ENCODE measurements around the gene SYT14. TPM values are rescaled to one million over a fixed set of nuclear protein-coding genes. Genes with fewer than 3 reads are reported as not detected.
"Not testable (repeated sequence)": the region's sequence is repeated elsewhere in the genome, so short reads cannot be mapped to it uniquely, and the experiment has no call there.

The SYT14 gene
- polyA plus RNA-seq, 4 donors, result 0.24 to 0.49 (median 0.35) TPM

DNA sequence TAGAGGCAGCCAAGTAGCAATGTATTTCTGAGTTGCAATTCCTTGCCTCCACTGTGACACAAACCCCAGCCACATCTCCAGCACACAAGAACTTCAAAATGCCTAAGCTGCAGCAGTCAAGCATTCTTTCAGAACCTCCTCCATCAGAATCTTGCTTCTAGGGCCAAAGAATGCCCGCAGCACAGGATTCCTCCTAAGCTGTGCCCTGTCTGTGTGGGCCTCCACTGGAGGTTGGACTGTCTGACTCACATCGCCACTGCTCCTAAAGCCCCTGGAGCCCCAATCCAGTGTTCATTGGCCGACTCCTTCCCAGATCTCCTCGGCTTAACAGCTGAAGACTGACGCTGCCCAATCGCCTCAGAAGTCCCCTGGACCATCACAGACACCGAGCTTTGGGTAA, 251.4 kb downstream of the SYT14 start:
- DNase-seq (ENCODE audit: low read depth in 4 of 4, low spot score in 3 of 4), result no peak

DNA sequence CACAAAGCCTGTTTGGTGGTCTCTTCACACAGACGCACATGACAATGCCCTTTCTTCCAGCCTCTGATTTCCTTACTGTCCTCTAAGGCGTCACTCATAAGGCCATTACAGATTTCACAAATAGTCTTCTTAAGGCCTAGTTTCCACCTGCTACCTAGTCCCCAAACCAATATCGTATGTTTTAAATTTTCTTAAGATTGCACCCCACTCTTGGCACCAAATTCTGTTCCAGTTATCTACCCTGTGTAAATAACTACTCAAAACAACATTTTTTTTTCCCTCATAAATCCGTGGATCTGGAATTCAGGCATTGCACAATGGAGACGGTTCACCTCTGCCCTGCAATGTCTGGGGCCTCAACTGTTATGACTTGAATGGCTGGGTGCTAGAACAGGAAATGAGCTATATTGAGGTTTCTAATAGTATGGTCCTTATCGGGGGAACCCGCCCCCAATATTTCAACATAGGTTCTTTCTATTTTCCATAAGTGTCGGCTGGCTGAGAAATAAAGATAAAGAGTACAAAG, 257.7 kb downstream of the SYT14 start:
- no peak for DNase-seq (ENCODE audit: low read depth in 4 of 4, low spot score in 3 of 4)

DNA sequence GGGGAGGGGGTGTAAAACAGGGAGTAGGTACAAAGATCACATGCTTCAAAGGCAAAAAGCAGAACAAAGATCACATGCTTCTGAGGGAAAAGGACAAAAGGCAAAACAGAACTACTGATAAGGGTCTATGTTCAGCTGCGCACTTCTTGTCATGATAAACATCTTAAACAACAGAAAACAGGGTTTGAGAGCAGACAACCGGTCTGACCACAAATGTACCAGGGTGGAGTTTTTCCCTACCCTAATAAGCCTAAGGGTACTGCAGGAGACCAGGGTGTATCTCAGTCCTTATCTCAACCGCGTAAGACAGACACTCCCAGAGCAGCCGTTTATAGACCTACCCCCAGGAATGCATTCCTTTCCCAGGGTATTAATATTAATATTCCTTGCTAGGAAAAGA, 258.2 kb downstream of the SYT14 start:
- not testable (repeated sequence) for DNase-seq (ENCODE audit: low read depth in 4 of 4, low spot score in 3 of 4)

DNA sequence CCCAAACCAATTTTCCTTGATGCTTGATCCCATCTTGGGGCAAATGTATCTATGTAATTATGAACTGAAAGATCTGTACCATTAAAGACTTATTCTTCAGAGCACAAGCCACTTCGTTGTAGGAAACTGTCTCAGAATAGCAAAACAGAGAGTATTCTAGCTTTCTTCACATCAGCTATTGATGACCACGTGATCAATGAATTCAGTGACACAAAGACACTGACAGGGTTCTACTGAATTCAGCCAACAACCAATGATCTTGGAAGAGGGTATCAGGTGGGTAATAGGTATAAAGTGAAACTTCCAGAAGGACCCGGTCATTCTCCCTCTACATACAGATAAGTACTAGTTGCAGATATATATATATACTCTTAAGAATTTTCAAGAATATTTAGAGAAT, 260.8 kb downstream of the SYT14 start:
- no peak for DNase-seq (ENCODE audit: low read depth in 4 of 4, low spot score in 3 of 4)

DNA sequence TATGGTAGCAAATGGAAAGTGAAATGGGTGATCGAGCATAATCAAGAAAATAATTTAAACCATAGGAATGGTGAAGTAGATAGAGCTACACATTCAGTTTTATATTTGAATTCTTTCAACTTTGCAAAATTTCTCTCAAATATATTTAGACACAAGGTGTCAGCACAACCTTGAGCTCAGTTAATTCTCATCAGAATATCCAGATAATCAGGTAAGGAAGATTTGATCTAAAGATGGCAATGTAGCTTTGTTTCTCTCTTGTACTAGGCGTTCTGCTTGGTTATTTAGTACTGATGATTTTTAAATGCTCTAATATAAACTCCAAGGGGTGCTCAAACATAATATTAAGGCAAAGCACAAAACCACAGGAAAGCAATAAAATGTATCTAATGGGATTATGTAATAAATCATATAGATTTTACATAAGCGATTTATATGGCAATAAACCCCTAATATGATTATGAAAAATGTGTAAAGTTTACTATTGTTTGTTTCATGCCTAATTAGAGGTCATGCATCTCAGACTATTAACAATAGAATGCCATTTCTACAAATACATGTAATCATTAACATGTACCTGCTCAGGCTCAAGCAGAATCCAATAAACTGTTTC, 262.2 kb downstream of the SYT14 start:
- no peak for DNase-seq (ENCODE audit: low read depth in 4 of 4, low spot score in 3 of 4)

DNA sequence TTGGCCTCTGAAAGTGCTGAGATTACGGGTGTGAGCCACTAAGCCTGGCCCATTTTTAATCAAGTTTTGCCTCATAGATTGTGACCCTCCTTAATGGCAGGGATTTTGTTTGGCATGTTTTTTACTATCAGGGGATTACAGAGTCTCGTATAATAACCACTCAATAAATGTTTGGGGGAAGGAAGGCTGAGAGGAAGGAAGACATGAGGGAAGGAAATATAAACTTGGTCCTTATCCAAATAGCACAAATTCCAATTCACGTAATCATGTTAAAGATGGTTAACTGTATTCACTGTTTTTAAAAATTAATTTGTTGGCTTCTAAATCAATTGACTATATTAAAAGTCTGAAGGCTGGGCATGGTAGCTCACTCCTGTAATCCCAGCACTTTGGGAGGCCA, 263.7 kb downstream of the SYT14 start:
- DNase-seq (ENCODE audit: low read depth in 4 of 4, low spot score in 3 of 4), result no peak

DNA sequence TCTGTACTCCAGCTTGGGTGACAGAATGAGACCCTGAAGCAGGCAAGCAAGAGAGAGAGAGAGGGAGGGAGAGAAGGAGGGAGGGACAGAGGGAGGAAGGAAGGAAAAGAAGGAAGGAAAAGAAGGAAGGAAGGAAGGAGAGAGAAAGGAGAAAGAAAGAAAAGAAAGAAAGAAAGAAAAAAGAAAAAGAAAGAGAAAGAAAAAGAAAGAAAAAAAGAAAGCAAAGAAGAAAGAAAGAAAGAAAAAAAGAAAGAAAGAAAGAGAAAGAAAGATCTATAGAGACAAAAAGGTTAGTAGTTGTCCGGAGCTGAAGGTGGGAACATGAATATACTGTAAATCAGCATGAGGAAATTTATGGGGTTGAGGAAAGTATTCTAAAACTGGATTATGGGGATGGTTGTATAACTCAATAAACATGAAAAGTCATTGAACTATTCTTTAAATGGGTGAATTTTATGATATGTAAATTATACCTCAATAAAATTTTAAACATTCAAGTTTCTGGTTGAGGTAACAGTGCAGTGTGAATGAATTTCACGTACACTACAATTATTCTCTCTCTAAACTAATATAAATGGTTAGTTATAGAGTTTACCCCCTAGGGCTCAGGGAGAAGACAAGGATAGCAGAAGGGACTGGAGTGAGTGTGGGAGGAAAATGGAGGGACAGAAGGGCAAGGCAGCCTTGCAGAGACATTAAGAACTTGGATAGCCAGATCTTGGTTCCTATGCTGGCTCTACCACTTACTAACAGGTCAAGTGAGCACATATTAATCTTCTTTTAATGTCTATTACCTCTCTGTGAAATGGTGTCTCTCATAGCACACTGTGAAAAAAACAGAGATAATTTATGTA, 269.8 kb downstream of the SYT14 start:
- no peak for DNase-seq (ENCODE audit: low read depth in 4 of 4, low spot score in 3 of 4)

DNA sequence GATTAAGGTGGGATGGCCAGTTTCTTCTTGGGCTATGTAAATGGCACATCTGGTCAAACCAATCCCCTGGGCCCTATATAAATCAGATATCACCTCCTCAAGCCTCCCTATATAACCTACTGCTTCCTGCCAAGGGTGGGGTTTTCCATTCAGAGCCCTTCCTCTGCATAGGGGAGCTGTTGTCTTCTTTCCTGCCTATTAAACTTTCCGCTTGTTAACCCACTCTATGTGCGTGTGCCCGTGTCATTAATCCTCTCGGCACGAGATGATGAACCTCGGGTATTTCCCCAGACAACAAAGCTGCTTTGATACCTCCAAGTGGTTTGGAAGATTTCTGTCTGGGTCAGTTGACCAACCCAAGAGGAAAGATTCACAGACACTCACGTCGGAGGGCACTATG, 275.3 kb downstream of the SYT14 start:
- no peak for DNase-seq (ENCODE audit: low read depth in 4 of 4, low spot score in 3 of 4)

DNA sequence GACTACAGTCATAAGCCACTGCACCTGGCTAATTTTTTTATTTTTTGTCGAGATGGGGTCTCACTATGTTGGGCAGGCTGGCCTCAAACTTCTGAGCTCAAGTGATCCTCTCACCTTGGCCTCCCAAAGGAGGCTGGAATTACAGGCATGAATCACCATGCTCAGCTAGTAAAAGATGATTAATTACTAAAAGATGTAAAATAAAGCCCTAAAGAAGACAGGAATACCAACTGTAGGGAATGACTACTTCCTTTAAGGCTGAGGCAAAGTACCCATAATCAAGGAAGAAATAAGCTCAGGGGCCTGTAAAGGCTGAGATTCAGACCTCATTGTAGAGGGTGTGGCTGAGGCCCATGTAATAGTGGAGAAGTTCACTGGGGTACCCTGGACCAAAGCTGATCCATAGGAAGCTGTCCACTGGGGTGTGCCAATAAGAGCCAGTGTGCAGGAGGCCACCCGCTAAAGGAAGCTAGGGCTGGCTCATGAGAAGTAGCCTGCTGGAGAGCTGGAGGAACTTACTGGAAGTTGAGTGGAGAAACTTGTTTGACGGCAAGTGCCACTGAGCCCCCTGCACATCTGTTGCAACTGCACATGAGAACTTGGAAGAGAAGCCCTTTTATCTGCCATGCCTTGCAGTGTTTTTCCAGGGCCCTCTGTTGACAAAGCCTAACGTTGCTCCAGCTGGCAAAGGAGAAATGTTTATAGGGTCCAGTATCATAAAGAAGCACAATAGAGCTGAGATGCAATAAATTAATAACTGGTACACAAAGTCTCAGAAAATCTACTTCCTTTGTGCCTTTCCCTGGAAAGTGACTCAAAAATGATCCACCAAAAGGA, 276.8 kb downstream of the SYT14 start:
- no peak for DNase-seq (ENCODE audit: low read depth in 4 of 4, low spot score in 3 of 4)

DNA sequence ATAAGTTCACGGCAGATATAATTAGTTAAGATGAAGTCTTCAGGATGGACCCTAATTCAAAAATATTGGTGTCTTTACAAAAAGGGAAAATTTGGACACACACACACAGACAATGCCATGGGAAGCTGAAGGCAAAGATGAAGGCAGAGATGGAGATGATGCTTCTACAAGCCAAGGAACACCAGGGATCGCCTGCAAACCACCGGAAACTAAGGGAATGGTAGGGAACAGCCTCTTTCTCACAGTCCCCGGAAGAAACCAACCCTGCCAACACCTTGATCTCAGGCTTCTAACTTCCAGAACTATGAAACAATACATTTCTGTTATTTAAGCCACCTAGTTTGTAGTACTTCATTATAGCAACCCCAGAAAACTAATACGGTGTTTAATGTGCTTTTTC, 279.5 kb downstream of the SYT14 start:
- no peak for DNase-seq (ENCODE audit: low read depth in 4 of 4, low spot score in 3 of 4)

DNA sequence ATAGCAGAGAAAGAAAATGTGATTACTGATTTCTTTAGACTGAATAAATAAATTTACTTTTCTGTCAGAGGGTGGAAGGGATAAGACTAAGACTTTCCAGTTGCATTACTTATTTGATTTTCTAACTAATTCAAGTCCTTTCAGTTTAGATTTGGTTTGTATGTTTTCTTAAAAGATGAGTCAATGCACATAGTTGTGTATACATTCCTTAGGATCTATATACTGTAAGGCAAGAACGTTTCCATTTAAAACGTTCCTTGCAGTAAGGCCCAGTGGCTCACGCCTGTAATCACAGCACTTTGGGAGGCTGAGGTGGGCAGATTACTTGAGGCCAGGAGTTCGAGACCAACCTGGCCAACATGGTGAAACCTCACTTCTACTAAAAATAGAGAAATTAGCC, 280.0 kb downstream of the SYT14 start:
- no peak for DNase-seq (ENCODE audit: low read depth in 4 of 4, low spot score in 3 of 4)

Other genes with a start within 250 kb of the SYT14 start
- under 1 TPM; 0.27 to 0.46 (median 0.34) TPM for gene HSD11B1, start 233.4 kb upstream of the SYT14 start, polyA plus RNA-seq (ENCODE audit: insufficient read length in 4 of 4)
- 1 to 10 TPM; 1.2 to 2.0 (median 1.7) TPM for gene TRAF3IP3, start 182.2 kb upstream of the SYT14 start, polyA plus RNA-seq (ENCODE audit: insufficient read length in 4 of 4)
- 1 to 10 TPM; 3.6 to 4.4 (median 3.9) TPM for gene C1orf74, start 153.7 kb upstream of the SYT14 start, polyA plus RNA-seq (ENCODE audit: insufficient read length in 4 of 4)
- 10 to 100 TPM; 17.1 to 23.7 (median 20.4) TPM for gene IRF6, start 132.1 kb upstream of the SYT14 start, polyA plus RNA-seq (ENCODE audit: insufficient read length in 4 of 4)
- 10 to 100 TPM in 3 of 4 donors, 1 to 10 TPM in 1; 9.5 to 11.5 (median 11.1) TPM for gene UTP25, start 110.2 kb upstream of the SYT14 start, polyA plus RNA-seq (ENCODE audit: insufficient read length in 4 of 4)

Data from right renal pelvis (tissue), 4 donors.